Esophagus muscularis mucosa (tissue), 4 donors: ENCODE measurements around the gene APOBEC3B. TPM values are rescaled to one million over a fixed set of nuclear protein-coding genes. Genes with fewer than 3 reads are reported as not detected.

ENCODE experiments used
- DNase-seq: peaks from one replicate; pipeline ENCODE4 v3.0.0-alpha.2; 2017; ENCODE audit errors: extremely low spot score
- H3K27ac ChIP-seq, 4 donors: fragments of 200-600 bp; sonication (generic); replicated peaks in 1 of 4; 1 replicate in 3 of 4; 2 replicates in 1 of 4; pipeline ENCODE4 v1.5.1; 2016 to 2019; ENCODE audit warnings: mild to moderate bottlenecking in 1 of 4
- H3K27me3 ChIP-seq, 4 donors: fragments of 200-600 bp; sonication (generic); one replicate each; pipeline versions ENCODE4 v1.5.1 to v1.6.0; 2016 to 2019
- H3K36me3 ChIP-seq, 4 donors: fragments of 200-600 bp; sonication (generic); one replicate each; pipeline ENCODE4 v1.5.1; 2016 to 2019
- H3K4me1 ChIP-seq, 4 donors: fragments of 200-600 bp; sonication (generic); one replicate each; pipeline ENCODE4 v1.5.1; 2016 to 2019
- H3K4me3 ChIP-seq, 4 donors: fragments of 200-600 bp; sonication (generic); 1 replicate in 2 of 4; 2 replicates in 2 of 4; pipeline ENCODE4 v1.5.1; 2016 to 2019; ENCODE audit warnings: mild to moderate bottlenecking in 4 of 4, moderate library complexity in 1 of 4
- H3K9me3 ChIP-seq, 4 donors: fragments of 200-600 bp; sonication (generic); 1 replicate in 3 of 4; 2 replicates in 1 of 4; pipeline ENCODE4 v1.5.1; 2016 to 2019
- CTCF ChIP-seq, 3 experiments: fragments of 200-600 bp in 2 of 3; fragments of 450-650 bp in 1 of 3; sonication (generic) in 2 of 3; IDR thresholded peaks; one replicate each; pipeline ENCODE4 v1.5.1; 2017 to 2019; ENCODE audit warnings: antibody characterized with exemption in 3 of 3, mild to moderate bottlenecking in 2 of 3, moderate library complexity in 1 of 3
- EP300 ChIP-seq: sonication (generic); formaldehyde crosslinking; IDR thresholded peaks from one replicate; pipeline ENCODE4 v1.6.1; 2017; ENCODE audit warnings: antibody characterized with exemption
- POLR2A ChIP-seq: fragments of 450-650 bp; IDR thresholded peaks from one replicate; pipeline ENCODE4 v1.6.1; 2017; ENCODE audit warnings: antibody characterized with exemption, moderate library complexity, mild to moderate bottlenecking, low read depth
- POLR2AphosphoS5 ChIP-seq, 2 donors: sonication (generic); formaldehyde crosslinking; IDR thresholded peaks; one replicate each; pipeline ENCODE4 v1.6.1; 2017; ENCODE audit warnings: antibody characterized with exemption in 2 of 2
- WGBS: methylation state at CpG from one replicate; pipeline ENCODE4 v1.1.5; 2018; 5-methylcytosine and 5-hydroxymethylcytosine counted together
- intact Hi-C: fragments of 100-400 bp; cut with DNase I; formaldehyde crosslinking; loops from one replicate; pipeline ENCODE4 v1.15.1; 2023
- total RNA-seq, 4 donors: library from RNA; depleted of rRNA; stranded (reverse); fragments of >200 nt; gene quantifications; one replicate each; pipeline versions ENCODE4 v1.1.0 to v1.2.1, GENCODE V29; 2016

APOBEC3B gene
- total RNA-seq, 4 donors from 2014 or later: 0.50 TPM; not detected in 3

- intact Hi-C loops: no loop called here
- no peaks in the 10 kb centered on the region for H3K9me3 ChIP-seq
- 72% methylated on average over 10 of the region's 15 CpGs for WGBS
- no peaks in the 10 kb centered on the region for H3K4me1 ChIP-seq
- no peaks in the 10 kb centered on the region for H3K36me3 ChIP-seq
- no peak for TF ChIP-seq CTCF (IDR thresholded peaks at IDR 0.05)
- TF ChIP-seq POLR2A: no peak
- no peak for TF ChIP-seq POLR2AphosphoS5 (IDR thresholded peaks at IDR 0.05)
- no peak for TF ChIP-seq EP300
- H3K4me3 ChIP-seq: no peak overlapping the region
- H3K27ac ChIP-seq: no peak overlapping the region
- DNase-seq: no peak
- H3K27me3 ChIP-seq: peaks cover 0 to under 1% (median 0%) of the 10 kb centered on the region in 4 donors
Measured at GRCh38 chr22:38953577-38954413, 28.4 kb upstream of the APOBEC3B start.

- DNase-seq: no peak
- no peaks in the 10 kb centered on the region for H3K36me3 ChIP-seq
- H3K4me3 ChIP-seq: no peak overlapping the region
- no peaks in the 10 kb centered on the region for H3K4me1 ChIP-seq
- no peak for TF ChIP-seq EP300
- no peak for TF ChIP-seq POLR2AphosphoS5 (IDR thresholded peaks at IDR 0.05)
- no peak for TF ChIP-seq POLR2A
- no peak for TF ChIP-seq CTCF (IDR thresholded peaks at IDR 0.05)
- WGBS: 94% methylated on average over 9 of the region's 13 CpGs
- no peak overlapping the region for H3K27ac ChIP-seq
- intact Hi-C loops: no loop called here
- no peaks in the 10 kb centered on the region for H3K9me3 ChIP-seq
- peaks cover 0 to 4% (median 0%) of the 10 kb centered on the region in 4 donors for H3K27me3 ChIP-seq
Measured at GRCh38 chr22:38954414-38955043, 27.6 kb upstream of the APOBEC3B start.

DNA sequence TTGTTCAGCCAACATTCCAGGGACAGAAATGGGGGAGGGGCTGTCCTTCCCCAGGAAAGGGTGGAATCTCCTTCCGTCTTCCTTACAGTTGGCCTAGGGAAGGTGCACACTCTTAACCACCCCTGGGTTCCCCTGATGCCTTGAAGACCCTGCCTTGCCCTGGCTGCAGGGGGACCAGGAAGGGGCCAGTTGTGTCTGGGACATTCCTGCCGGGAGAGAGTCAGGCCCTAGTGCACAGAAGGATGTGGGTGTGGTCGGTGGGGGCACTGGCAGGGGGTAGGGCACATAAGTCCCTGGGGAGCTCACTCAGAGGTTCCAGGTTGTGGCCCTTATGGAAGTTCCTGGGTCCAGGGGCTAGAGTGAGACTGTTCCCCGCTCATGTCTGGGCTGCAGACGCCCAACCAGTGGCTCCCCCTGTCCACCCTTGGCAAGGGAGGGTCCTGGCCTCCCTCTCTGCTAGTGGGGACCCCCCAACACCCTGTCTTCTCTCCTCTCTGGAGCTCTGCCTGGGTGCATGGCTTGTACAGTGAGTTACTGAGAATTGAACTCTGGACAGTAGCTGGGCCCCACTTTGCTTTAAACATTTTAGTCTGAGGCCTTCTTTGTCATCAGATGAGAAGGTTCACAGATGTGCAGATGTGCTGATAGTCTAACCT lies 26.8 kb upstream of the APOBEC3B start:
- no peak for DNase-seq
- WGBS: 88% methylated on average over 4 of the region's 5 CpGs
- TF ChIP-seq POLR2A (no peak), CTCF (IDR thresholded peaks at IDR 0.05) (no peak), POLR2AphosphoS5 (IDR thresholded peaks at IDR 0.05) (no peak), EP300 (no peak)

GRCh38 chr22:38955926-38956325 lies 26.2 kb upstream of the APOBEC3B start:
- TF ChIP-seq POLR2AphosphoS5 (IDR thresholded peaks at IDR 0.05): no peak
- TF ChIP-seq EP300: no peak
- no peak for TF ChIP-seq POLR2A
- TF ChIP-seq CTCF (IDR thresholded peaks at IDR 0.05): no peak
- Histone ChIP-seq H3K4me3 (no peak overlapping the region), H3K27me3 (peaks cover 0 to 4% (median 0%) of the 10 kb centered on the region in 4 donors), H3K9me3 (no peaks in the 10 kb centered on the region), H3K27ac (no peak overlapping the region), H3K4me1 (no peaks in the 10 kb centered on the region), H3K36me3 (no peaks in the 10 kb centered on the region)
- intact Hi-C loops: no loop called here
- 86% methylated on average over 3 of the region's 3 CpGs for whole genome bisulfite sequencing
- DNase-seq: no peak

More for the DNA sequence above, 26.8 kb upstream of the APOBEC3B start:
- intact Hi-C loops: no loop called here
- Histone ChIP-seq H3K27me3 (peaks cover 0 to 4% (median 0%) of the 10 kb centered on the region in 4 donors), H3K4me3 (no peak overlapping the region), H3K9me3 (no peaks in the 10 kb centered on the region), H3K4me1 (no peaks in the 10 kb centered on the region), H3K27ac (no peak overlapping the region), H3K36me3 (no peaks in the 10 kb centered on the region)
